ENCODE measurements around the gene WDR73.

WDR73 gene

DNA sequence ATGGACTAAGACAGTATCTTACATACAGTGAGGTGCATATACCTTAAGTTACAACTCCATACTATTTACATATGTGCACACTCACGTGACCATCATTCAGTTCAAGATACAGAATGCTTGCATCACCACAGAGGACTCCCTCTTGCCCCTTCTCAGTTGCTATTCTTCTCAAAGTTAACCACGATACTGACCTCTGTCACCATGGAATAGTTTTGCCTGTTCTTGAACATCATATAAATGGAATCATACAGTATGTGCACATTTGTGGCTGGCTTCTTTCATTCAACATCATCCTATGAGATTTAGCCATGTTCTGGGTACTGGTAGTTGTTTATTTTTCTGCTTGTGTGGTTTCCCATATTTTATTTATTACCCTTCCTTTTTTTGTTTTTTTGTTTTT lies 63.7 kb downstream of the WDR73 start:
- DNase-seq (ENCODE audit: extremely low read depth in 1 of 2, low read depth in 1 of 2) = no peak
